ENCODE data around the gene OXA1L.
"Not testable (repeated sequence)": the region's sequence is repeated elsewhere in the genome, so short reads cannot be mapped to it uniquely, and the experiment has no call there.

- TF ChIP-seq RAD21 (IDR thresholded peaks at IDR 0.05); CTCF (IDR thresholded peaks at IDR 0.05; ENCODE audit: low read depth, low read length, missing input control); GABPA (IDR thresholded peaks at IDR 0.05 in 1 of 2, conservative IDR thresholded peaks at IDR 0.05 in 1 of 2): not testable (repeated sequence)
- TF ChIP-seq, protein P1, sequence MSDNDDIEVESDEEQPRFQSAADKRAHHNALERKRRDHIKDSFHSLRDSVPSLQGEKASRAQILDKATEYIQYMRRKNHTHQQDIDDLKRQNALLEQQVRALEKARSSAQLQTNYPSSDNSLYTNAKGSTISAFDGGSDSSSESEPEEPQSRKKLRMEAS (IDR thresholded peaks at IDR 0.05) = not testable (repeated sequence)
Observed at GRCh38 chr14:22736384-22736783, 30.1 kb upstream of the OXA1L start.
